ENCODE data around the gene PARP3.

The PARP3 gene

GRCh38 chr3:51983578-51984268 is 41.6 kb downstream of the PARP3 start:
- Histone ChIP-seq H3K9me3 (no peaks in the 10 kb centered on the region), H3K4me3 (ENCODE audit: low read depth in 1 of 2, low read length in 1 of 2) (peak overlapping the region; percentile 72 to 77), H3K36me3 (no peaks in the 10 kb centered on the region), H3K4me1 (ENCODE audit: control insufficient read depth in 1 of 2, insufficient read depth in 1 of 2, low read depth in 1 of 2, low read length in 1 of 2) (peaks cover 17 to 18% of the 10 kb centered on the region in 2 experiments), H3K27ac (peak overlapping the region; percentile 50), H3K27me3 (no peaks in the 10 kb centered on the region)
- no peak for TF ChIP-seq CTCF (IDR thresholded peaks at IDR 0.05)

GRCh38 chr3:51984269-51984647 is 42.1 kb downstream of the PARP3 start:
- Histone ChIP-seq H3K36me3 (no peaks in the 10 kb centered on the region), H3K4me3 (ENCODE audit: low read depth in 1 of 2, low read length in 1 of 2) (no peak overlapping the region), H3K4me1 (ENCODE audit: control insufficient read depth in 1 of 2, insufficient read depth in 1 of 2, low read depth in 1 of 2, low read length in 1 of 2) (peaks cover 17 to 18% of the 10 kb centered on the region in 2 experiments), H3K27ac (no peak overlapping the region), H3K9me3 (no peaks in the 10 kb centered on the region), H3K27me3 (no peaks in the 10 kb centered on the region)
- TF ChIP-seq CTCF (IDR thresholded peaks at IDR 0.05), result no peak

GRCh38 chr3:51985063-51985462 is 42.9 kb downstream of the PARP3 start:
- H3K36me3 ChIP-seq, result no peaks in the 10 kb centered on the region
- H3K27me3 ChIP-seq, result no peaks in the 10 kb centered on the region
- H3K27ac ChIP-seq, result no peak overlapping the region
- no peak overlapping the region for H3K4me3 ChIP-seq (ENCODE audit: low read depth in 1 of 2, low read length in 1 of 2)
- peaks cover 17 to 18% of the 10 kb centered on the region in 2 experiments for H3K4me1 ChIP-seq (ENCODE audit: control insufficient read depth in 1 of 2, insufficient read depth in 1 of 2, low read depth in 1 of 2, low read length in 1 of 2)
- no peaks in the 10 kb centered on the region for H3K9me3 ChIP-seq
- no peak for TF ChIP-seq CTCF (IDR thresholded peaks at IDR 0.05)

- H3K27me3 ChIP-seq, result no peaks in the 10 kb centered on the region
- H3K4me1 ChIP-seq (ENCODE audit: control insufficient read depth in 1 of 2, insufficient read depth in 1 of 2, low read depth in 1 of 2, low read length in 1 of 2), result peaks cover 17 to 18% of the 10 kb centered on the region in 2 experiments
- H3K27ac ChIP-seq, result no peak overlapping the region
- no peaks in the 10 kb centered on the region for H3K36me3 ChIP-seq
- TF ChIP-seq CTCF (IDR thresholded peaks at IDR 0.05), result no peak
- no peak overlapping the region for H3K4me3 ChIP-seq (ENCODE audit: low read depth in 1 of 2, low read length in 1 of 2)
- H3K9me3 ChIP-seq, result no peaks in the 10 kb centered on the region
Observed at GRCh38 chr3:51986010-51986947, 44.1 kb downstream of the PARP3 start.

- Histone ChIP-seq H3K36me3 (peaks cover 4% of the 10 kb centered on the region), H3K4me3 (ENCODE audit: low read depth in 1 of 2, low read length in 1 of 2) (no peak overlapping the region), H3K4me1 (ENCODE audit: control insufficient read depth in 1 of 2, insufficient read depth in 1 of 2, low read depth in 1 of 2, low read length in 1 of 2) (peaks cover 11 to 13% of the 10 kb centered on the region in 2 experiments), H3K27me3 (no peaks in the 10 kb centered on the region), H3K27ac (no peak overlapping the region), H3K9me3 (no peaks in the 10 kb centered on the region)
- TF ChIP-seq CTCF (IDR thresholded peaks at IDR 0.05), result no peak
Observed at GRCh38 chr3:51987568-51987967, 45.4 kb downstream of the PARP3 start.
